Stimulated activated CD8-positive, alpha-beta memory T cell treated with anti-CD3 and anti-CD28 coated beads, Interleukin-7, amount 100 ng/mL, for 1 hour (primary cell): ENCODE data around the gene AMELX.

Source experiments
- DNase-seq, 2 donors: peaks; one replicate each; pipeline ENCODE4 v3.0.0-alpha.2; 2020; ENCODE audit warnings: low read depth in 2 of 2

The AMELX gene

DNA sequence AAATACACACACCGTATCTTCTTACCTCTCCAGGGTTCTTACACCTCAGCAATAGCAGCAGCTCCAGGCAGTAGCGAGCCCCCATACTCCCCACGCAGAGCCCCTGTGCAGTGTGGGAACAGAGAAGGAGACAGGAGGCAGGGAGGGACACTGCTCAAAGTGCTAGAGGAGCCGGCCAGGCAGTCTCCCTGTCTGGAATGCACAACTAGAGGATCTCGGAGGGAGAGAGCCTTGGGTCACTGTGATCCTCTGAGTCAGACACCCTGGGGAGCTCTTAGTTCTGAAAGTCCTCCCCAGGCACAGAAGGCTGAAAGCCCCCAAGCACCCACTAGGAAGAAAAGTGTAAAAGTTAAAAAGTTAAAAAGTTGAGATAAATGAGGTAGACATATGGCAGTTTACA is 16.0 kb downstream of the AMELX start:
- no peak for DNase-seq

DNA sequence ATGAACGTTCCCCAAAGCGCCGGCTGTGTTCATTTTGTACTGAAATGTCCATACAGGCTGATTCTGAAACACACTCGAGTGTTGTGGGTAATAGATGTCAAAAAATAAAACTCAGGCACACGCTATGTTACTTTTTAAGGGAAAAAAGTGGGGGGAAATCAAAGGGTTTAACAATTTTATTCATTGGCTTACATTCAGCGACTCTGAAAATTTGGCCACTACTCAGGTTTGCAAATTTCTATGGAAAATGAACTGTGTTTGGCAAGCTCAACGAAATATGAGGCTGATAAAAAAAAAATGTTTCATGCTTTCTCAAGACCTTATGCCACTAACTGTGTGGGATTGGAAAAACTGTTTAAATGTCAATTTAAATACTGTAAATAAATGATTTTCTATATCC is 18.5 kb downstream of the AMELX start:
- no peak for DNase-seq

DNA sequence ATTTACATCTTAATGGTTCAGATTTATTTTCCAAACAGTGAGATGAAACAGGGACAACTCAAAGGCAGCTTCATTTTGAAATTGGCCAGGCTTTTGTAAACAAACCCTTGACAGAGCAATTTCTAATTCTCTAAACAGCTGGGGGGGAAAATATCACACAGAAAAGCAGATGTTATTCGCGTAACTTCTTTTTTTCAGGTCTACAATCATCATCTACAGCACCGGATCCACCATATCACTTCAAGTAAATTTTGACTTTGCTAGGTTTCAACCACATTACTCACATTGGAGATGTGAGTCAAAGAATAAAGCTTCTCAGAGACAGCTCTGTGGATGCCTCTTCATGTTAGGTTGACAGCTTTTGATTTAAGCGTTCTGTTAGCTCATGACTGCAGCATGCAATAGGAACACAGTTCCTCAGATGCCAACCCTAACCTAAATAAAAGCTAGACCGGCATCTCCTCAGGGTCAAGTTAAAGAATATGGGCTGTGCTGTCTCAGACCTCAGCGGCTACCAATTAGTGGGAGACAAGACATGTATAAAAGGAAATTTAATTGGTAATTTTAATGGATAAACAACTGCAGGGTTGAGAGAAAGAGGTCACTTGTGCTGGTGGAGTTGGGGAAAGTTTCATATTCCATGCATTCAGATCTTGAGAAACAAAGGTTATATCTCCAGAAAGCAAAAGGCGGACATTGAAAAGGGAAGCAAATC is 26.8 kb downstream of the AMELX start:
- DNase-seq: no peak

GRCh38 chrX:11321986-11322385 is 28.8 kb downstream of the AMELX start:
- DNase-seq: no peak

- no peak for DNase-seq
These were observed 34.9 kb downstream of the AMELX start for GRCh38 chrX:11328134-11328533.

GRCh38 chrX:11329021-11329420 is 35.8 kb downstream of the AMELX start:
- no peak for DNase-seq

GRCh38 chrX:11331788-11332187 is 38.6 kb downstream of the AMELX start:
- DNase-seq: no peak

- DNase-seq: no peak
These were observed 41.0 kb downstream of the AMELX start for GRCh38 chrX:11334165-11334564.

DNA sequence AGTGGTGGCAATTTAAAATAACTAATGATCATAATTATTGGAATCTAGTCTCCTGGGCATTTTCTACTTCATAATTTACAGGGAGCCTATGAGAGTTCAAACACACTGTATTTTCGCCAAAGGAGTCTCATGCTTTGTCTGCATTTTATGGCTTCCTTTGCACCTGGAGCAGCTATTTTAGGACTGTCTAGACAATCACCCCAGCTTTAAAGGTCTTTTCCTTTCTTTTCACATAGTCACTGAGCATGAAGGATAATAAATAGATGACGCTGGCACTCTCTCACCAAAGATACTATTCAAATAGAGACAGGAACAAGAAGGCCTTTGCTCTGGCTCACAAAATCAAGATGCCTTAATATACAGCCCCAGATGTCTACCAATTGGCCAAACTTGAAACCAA is 43.0 kb downstream of the AMELX start:
- DNase-seq: no peak

DNA sequence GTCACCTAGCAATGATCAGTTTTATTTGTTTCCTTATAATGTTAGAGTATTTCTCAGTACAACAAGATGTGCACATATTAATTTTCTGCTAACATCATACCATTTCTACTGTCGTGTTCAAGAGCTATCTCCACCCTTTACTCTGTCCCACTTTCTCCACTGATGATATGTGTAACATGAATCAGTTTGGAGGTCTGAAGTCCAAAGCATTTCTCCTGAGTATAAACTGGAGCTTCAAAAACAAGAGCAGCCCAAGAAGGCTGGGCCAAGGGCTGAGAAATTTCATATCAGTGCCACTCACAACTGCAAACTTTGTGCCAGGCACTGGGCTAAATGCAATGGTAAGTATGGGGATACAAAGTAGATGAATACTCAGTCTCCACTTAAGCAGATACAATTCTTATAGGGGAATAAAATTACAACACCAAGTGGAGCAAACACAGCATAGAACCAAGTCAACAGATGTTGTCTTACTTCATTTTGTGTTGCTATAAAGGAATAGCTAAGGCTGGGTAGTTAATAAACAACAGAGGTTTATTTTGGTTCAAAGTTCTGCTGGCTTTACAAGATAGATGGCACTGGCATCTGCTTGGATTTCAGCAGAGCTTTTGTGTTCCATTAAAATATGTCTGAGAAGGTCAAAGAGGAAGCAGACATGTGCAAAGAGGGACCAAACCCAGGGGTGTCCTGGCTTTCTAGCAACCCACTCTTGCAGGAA is 44.2 kb downstream of the AMELX start:
- DNase-seq: no peak

GRCh38 chrX:11341274-11342201 is 48.3 kb downstream of the AMELX start:
- no peak for DNase-seq

GRCh38 chrX:11342673-11343072 is 49.5 kb downstream of the AMELX start:
- no peak for DNase-seq

- DNase-seq: no peak
These were observed 53.0 kb downstream of the AMELX start for GRCh38 chrX:11346121-11346682.

DNA sequence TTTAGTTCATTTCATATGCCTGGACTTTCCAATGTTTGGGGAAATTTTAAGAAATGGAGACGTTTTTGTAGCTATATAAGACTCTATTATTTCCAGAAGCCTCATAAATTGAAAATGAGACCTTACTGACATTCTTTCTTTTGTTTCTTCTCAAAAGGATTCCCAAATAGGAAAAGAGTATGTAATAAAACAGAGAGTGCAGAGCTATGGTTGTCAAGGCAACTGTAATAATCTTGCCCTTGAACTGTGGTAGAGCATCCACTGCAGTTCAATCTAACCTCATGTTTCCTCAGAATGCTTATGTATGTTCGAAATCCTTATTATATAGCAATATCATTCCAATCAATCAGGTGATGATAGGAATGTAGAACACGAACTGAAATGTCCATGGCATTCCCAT is 54.1 kb downstream of the AMELX start:
- no peak for DNase-seq

- DNase-seq: no peak
These were observed 55.8 kb downstream of the AMELX start for GRCh38 chrX:11349020-11349419.

DNA sequence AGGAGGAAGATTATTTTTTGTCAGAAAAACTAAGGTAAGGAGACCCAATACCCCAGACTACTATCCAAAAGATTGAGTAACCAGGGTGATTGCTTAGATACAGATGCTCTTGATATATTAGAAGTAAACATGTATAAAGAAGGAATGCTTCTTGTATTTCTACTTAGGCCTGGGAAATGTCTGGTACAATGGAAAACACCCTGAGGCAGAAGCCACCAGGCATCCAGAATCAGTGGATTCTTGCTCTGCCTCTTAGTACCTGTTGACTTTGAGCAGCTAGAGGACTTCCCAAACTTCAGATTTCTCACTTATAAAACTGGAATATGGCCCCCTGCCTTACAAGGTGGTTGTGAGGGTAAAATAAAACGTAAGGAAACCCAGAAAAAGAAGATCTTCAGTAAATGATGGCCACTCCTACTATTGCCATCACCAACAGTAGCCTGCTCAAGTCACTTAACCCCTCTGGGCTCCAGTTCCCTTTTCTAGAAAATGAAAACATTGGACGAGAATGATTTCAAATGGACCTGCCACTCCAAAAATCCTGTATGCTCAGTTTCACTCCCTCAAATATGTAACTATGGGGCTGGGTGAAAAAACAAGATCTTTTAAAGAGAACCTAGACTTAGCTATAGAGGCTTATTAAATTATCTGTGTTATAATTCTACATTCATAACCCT is 56.6 kb downstream of the AMELX start:
- no peak for DNase-seq
